Measurements from ENCODE around the gene HTR1D.
"Not testable (repeated sequence)": the region's sequence is repeated elsewhere in the genome, so short reads cannot be mapped to it uniquely, and the experiment has no call there.

Gene HTR1D

GRCh38 chr1:23216771-23217420 is 406 bp downstream of the HTR1D start:
- no peak for DNase-seq (ENCODE audit: low read depth)

- no peak for DNase-seq (ENCODE audit: low read depth)
These were observed 1.4 kb downstream of the HTR1D start for GRCh38 chr1:23215751-23216449.

- DNase-seq (ENCODE audit: low read depth) = no peak
These were observed 2.0 kb downstream of the HTR1D start for GRCh38 chr1:23215291-23215690.

- DNase-seq (ENCODE audit: low read depth) = no peak
These were observed 2.7 kb downstream of the HTR1D start for GRCh38 chr1:23214640-23215039.

GRCh38 chr1:23211955-23212354 is 5.3 kb downstream of the HTR1D start:
- no peak for DNase-seq (ENCODE audit: low read depth)

GRCh38 chr1:23210963-23211362 is 6.3 kb downstream of the HTR1D start:
- DNase-seq (ENCODE audit: low read depth) = no peak

GRCh38 chr1:23210351-23210785 is 6.9 kb downstream of the HTR1D start:
- no peak for DNase-seq (ENCODE audit: low read depth)

- DNase-seq (ENCODE audit: low read depth) = no peak
These were observed 7.5 kb downstream of the HTR1D start for GRCh38 chr1:23209770-23210169.

GRCh38 chr1:23208527-23208926 is 8.8 kb downstream of the HTR1D start:
- no peak for DNase-seq (ENCODE audit: low read depth)

GRCh38 chr1:23207733-23208132 is 9.6 kb downstream of the HTR1D start:
- not testable (repeated sequence) for DNase-seq (ENCODE audit: low read depth)

GRCh38 chr1:23202263-23202749 is 15.0 kb downstream of the HTR1D start:
- DNase-seq (ENCODE audit: low read depth) = no peak

GRCh38 chr1:23200883-23201282 is 16.4 kb downstream of the HTR1D start:
- DNase-seq (ENCODE audit: low read depth) = no peak

- peak; percentile 89 for DNase-seq (ENCODE audit: low read depth)
These were observed 18.9 kb downstream of the HTR1D start for GRCh38 chr1:23198373-23198772.

GRCh38 chr1:23196627-23197328 is 20.5 kb downstream of the HTR1D start:
- peak; percentile 100 for DNase-seq (ENCODE audit: low read depth)

- DNase-seq (ENCODE audit: low read depth) = peak; percentile 98
These were observed 22.9 kb downstream of the HTR1D start for GRCh38 chr1:23194119-23194984.

GRCh38 chr1:23193391-23194118 is 23.7 kb downstream of the HTR1D start:
- no peak for DNase-seq (ENCODE audit: low read depth)

- DNase-seq (ENCODE audit: low read depth) = no peak
These were observed 26.1 kb downstream of the HTR1D start for GRCh38 chr1:23191199-23191598.

GRCh38 chr1:23188936-23189452 is 28.3 kb downstream of the HTR1D start:
- peak; percentile 96 for DNase-seq (ENCODE audit: low read depth)

- no peak for DNase-seq (ENCODE audit: low read depth)
These were observed 28.8 kb downstream of the HTR1D start for GRCh38 chr1:23188434-23188884.

- DNase-seq (ENCODE audit: low read depth) = no peak
These were observed 29.7 kb downstream of the HTR1D start for GRCh38 chr1:23187637-23188036.

GRCh38 chr1:23185381-23185780 is 31.9 kb downstream of the HTR1D start:
- no peak for DNase-seq (ENCODE audit: low read depth)

Measured in non-pigmented ciliary epithelial cell (primary cell).